Measurements from ENCODE around the gene MYH7B.

Gene MYH7B

GRCh38 chr20:34994509-34995131, 39.0 kb downstream of the MYH7B start:
- no peak for DNase-seq

GRCh38 chr20:34995192-34995591, 39.5 kb downstream of the MYH7B start:
- no peak for DNase-seq

GRCh38 chr20:34995696-34996095, 40.0 kb downstream of the MYH7B start:
- DNase-seq = no peak

- DNase-seq = no peak
Measured at GRCh38 chr20:34996243-34997028, 40.8 kb downstream of the MYH7B start.

GRCh38 chr20:34997131-34997561, 41.5 kb downstream of the MYH7B start:
- no peak for DNase-seq

GRCh38 chr20:34997774-34998173, 42.1 kb downstream of the MYH7B start:
- DNase-seq = no peak

GRCh38 chr20:34998331-34998950, 42.8 kb downstream of the MYH7B start:
- DNase-seq = no peak

GRCh38 chr20:34999021-34999451, 43.4 kb downstream of the MYH7B start:
- DNase-seq = no peak

- DNase-seq = no peak
Measured at GRCh38 chr20:34999782-35000181, 44.1 kb downstream of the MYH7B start.

- DNase-seq = no peak
Measured at GRCh38 chr20:35000311-35000921, 44.7 kb downstream of the MYH7B start.

GRCh38 chr20:35000922-35001595, 45.4 kb downstream of the MYH7B start:
- no peak for DNase-seq

GRCh38 chr20:35001596-35002362, 46.1 kb downstream of the MYH7B start:
- DNase-seq = no peak

- DNase-seq = no peak
Measured at GRCh38 chr20:35002426-35003210, 47.0 kb downstream of the MYH7B start.

GRCh38 chr20:35003211-35004031, 47.8 kb downstream of the MYH7B start:
- DNase-seq = no peak

GRCh38 chr20:35004051-35004725, 48.5 kb downstream of the MYH7B start:
- no peak for DNase-seq

- DNase-seq = no peak
Measured at GRCh38 chr20:35004749-35005462, 49.2 kb downstream of the MYH7B start.
